ENCODE data around the gene ISM2. TPM values are rescaled to one million over a fixed set of nuclear protein-coding genes. Genes with fewer than 3 reads are reported as not detected.

The ISM2 gene
- polyA plus RNA-seq, 10 donors, result 0.09 to 1.4 (median 0.15) TPM; not detected in 2

GRCh38 chr14:77508876-77509275 lies 10.3 kb upstream of the ISM2 start:
- no peak for DNase-seq

DNA sequence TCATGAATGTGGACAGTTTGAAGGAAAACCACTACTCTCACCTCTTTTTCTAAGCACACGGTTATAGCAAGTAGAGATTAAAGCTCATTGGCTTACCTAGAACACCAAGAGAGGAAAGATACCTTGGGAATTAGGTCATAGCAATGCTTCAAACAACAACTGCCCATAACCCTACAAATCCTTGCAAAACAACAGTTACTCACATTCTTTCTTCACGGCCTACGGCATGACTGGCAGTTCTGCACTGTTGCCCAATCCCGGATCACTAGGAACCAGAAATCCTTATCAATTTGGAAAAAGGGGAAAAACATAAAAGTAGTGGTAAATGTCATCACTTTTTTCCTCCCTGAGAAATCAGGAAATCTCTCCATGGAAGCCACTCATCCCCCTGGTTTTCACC lies 9.6 kb upstream of the ISM2 start:
- no peak for DNase-seq

GRCh38 chr14:77507762-77508161 lies 9.1 kb upstream of the ISM2 start:
- DNase-seq, result no peak

GRCh38 chr14:77505031-77505430 lies 6.4 kb upstream of the ISM2 start:
- no peak for DNase-seq

DNA sequence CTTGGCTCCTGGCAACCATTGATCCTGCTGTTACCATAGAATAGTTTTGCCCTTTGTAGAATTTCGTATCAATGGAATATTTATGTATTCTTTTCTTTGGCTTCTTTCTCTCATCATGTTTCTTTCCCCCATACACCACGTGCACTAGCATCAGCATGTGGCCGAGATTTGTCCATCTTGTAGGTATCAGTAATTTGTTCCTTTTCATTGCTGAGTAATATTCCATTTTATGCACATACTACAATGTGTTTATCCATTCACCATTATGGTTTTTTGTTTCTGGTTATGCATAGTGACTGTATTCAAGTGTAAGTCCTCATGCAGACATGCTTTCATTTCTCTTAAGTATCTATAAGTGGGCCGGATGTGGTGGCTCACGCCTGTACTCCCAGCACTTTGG lies 4.5 kb upstream of the ISM2 start:
- DNase-seq, result no peak

GRCh38 chr14:77502109-77502782 lies 3.6 kb upstream of the ISM2 start:
- no peak for DNase-seq

GRCh38 chr14:77498984-77499527 lies 440 bp upstream of the ISM2 start:
- DNase-seq, result peak in 1 of 3 donors; percentile 37

DNA sequence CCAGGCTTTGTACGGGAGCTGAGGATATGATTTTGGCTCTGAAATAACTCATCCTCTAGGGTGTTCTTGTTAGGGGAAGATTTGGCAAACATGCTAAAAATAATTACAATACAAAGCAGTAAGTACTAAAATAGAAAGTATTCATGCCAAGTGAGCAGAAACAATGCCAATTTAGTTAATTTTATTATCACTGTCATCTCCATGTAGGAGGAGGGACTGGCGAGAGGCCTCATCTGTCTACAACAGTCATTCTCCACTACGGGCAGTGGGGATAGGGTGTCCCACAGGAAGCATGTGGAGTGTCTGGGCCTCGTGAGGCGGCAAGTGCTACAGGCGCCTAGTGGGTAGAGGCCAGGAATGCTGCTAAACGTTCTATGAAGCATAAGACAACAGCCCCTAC lies 3.3 kb downstream of the ISM2 start:
- DNase-seq, result no peak

GRCh38 chr14:77491056-77491455 lies 7.6 kb downstream of the ISM2 start:
- no peak for DNase-seq

DNA sequence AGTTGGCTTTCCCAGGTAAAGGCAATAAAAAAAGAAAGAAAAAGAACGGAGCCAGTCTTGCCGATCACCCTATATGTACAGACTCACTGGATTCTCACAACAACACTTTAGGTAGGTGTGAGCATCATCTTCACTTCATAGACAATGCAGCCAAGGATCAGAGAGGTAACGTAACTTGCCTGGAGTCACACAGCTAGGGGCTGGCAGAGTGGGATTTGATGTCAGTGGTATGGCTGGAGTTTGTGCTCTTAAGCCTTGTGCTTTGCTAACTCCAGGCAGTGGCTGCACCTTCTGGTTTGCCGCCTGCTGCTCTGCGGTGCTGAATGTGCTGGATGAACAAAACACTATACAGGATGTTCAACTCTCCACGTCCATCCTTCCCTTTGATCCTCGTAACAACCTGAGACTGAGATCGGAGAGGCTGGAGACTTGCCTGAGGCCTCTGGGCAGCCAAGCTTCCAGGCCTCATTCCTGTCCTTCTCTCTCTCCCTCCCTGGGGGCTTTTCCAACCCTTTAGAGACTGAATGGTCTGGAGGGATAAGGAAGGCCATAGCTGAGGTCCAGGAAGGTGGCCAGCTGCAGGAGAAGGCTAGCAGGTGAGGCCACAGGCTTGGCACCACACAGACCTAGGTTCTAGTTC lies 8.1 kb downstream of the ISM2 start:
- no peak for DNase-seq

GRCh38 chr14:77489041-77489440 lies 9.6 kb downstream of the ISM2 start:
- no peak for DNase-seq

GRCh38 chr14:77488558-77488957 lies 10.1 kb downstream of the ISM2 start:
- DNase-seq, result no peak

DNA sequence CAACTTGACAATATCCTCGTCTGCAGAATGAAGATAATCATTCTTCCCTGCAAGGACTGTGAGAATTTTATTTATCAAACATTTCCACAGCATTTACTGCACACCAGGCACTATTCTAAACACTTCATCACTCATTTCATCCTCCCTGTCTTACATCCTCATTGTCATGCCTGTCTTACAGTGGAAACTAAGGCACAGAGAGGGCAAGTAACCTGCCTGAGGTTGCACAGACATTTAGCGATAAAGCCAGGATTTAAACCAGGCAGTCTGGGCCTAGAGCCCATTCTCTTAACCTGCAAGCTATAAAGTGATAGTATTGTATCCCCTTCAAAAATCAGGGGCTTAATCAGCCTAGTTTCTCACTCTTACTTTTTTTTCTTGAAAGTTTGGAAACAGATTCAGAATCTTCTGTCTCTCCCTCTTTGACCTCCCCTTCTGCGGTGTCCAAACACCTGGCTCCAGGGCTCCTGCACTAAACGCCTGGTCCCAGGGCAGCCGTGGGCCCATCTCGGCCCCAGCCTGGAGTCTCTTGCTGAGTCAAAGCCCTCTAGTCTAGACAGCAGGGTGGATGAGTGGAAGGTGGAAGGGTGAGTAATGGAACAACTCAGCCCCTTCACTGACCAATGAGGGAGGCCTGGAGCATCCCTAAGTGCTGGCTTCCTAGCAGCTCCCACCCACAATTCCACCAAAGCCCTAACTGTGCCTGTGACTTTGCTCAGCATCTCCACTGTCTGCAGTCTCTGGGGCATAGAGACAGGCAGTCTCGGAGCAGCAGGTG lies 12.5 kb downstream of the ISM2 start:
- DNase-seq, result peak in 1 of 3 donors; percentile 8

DNA sequence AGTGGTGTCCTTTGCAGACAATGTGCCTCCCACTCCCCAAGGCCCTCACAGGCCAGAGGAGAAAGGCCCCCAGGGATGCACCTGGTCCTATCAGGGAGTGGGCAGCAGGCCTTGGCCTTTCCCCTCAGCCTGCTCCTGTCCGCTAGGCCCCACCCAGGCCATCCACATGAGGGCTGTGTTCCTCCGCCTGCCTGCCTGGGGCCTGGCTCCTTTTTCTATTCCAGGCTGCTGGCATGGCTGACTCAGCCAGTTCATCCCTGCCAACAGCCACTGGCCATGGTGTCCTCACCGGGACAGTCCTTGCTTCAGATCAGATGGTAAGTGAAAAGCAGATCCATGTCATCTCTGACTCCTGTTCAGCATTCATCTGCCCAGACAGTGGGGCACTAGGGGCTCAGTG lies 13.4 kb downstream of the ISM2 start:
- DNase-seq, result no peak

DNA sequence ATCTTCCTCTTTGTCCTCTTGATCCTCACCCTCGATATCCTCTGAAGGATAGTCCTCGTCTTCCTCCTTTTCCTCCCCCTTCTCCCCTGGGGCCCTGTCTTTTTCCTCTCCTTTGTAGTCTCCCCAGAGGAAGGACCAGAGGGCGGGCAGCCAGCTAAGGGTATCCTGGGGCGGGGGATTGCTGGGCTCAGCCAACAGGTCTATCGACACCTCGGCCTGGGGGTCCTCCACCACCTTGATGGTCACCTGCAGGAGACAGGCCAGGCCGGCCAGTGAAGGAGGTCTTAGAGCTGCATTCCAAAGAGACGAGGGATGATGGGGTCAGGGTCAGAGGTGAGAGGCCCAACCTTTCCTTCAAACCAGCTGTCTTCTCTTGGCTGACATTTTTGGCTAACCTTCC lies 16.2 kb downstream of the ISM2 start:
- no peak for DNase-seq

GRCh38 chr14:77478796-77479195 lies 19.8 kb downstream of the ISM2 start:
- DNase-seq, result no peak

DNA sequence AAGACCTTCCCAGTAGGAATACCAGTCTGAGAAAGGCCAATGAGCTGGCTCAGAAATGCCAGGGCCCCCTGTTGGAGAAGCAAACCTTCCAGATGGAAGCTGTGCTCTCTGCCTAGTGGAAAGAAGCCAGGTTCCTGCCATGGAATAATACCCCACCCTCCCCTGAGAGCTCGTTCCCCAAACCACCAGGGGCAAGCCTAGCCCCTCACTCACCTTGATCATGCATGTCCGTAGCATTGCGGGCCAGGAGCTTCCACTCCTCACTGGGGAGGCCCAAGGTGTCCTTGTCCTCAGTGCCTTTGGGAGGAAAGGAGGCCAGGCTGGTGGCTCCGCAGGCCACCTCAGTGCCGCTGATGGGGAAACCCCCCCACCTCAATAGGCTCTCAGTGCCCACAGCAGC lies 20.6 kb downstream of the ISM2 start:
- DNase-seq, result no peak

DNA sequence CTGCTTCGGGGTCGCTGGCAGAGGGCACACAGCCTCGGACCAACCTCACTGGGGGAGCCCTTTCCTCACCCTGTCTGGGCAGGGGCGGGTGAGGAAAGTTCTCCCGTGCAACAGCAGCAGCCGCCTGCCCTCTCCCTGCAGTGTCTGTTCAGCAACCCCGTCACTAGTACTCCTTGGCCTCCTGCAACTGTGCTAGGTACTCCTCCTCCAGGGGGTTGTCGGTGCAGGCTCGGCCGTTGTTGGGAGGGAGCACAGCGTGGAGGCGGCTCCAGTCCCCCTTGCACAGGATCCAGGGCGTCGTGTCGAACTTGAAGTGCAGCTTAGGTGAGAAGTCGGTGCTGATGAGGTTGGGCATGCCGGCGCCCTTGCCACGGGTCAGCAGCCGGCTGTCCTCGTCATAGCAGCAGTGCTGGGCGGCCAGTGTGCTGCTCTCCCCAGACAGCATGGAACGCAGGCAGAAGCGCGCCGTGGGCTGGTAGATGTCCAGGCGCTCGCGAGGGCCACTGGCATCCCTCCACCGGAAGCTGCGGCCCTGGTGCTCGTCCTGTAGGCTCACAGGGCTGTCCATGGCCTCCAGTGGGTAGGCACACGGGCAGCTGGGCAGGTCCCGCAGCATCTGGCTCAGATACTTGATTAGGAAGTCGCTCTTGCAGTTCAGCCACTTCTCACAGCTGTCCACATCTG lies 23.0 kb downstream of the ISM2 start:
- DNase-seq, result no peak

DNA sequence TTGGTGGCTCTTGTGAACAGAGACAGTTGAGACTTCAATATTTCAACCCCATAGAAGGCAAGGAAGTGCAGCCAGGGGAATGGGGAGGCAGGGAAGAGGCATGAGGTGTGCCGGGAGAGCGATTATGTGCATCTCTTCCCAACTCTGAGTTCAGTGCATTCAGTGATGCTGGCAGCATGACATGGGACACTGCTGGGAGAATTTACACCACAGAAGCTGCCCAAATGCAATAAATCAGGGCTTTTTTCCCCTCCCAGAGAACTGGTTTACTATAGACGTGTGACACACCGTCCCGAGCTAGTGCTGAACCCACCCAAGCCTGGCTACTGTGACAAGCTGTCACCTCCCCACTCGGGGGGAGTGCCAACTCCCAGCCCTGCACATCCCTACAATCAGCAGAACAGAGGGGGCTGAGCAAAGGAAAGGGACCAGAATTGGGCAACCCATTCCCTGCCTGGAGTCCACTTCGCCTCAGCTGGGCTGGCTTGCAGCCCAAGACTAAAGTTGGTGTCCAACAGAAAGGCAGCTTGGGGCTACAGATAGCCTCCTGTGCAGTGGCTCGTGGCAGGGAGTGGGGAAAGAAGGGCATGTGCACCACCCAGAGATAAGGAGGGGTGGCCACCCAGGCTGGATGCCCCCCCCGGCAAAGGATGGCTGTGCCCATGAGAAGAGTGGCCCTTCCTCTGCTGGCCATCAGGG lies 24.0 kb downstream of the ISM2 start:
- peak in 1 of 3 donors; percentile 37 for DNase-seq

- DNase-seq, result no peak
These were observed 24.7 kb downstream of the ISM2 start for GRCh38 chr14:77473921-77474320.

DNA sequence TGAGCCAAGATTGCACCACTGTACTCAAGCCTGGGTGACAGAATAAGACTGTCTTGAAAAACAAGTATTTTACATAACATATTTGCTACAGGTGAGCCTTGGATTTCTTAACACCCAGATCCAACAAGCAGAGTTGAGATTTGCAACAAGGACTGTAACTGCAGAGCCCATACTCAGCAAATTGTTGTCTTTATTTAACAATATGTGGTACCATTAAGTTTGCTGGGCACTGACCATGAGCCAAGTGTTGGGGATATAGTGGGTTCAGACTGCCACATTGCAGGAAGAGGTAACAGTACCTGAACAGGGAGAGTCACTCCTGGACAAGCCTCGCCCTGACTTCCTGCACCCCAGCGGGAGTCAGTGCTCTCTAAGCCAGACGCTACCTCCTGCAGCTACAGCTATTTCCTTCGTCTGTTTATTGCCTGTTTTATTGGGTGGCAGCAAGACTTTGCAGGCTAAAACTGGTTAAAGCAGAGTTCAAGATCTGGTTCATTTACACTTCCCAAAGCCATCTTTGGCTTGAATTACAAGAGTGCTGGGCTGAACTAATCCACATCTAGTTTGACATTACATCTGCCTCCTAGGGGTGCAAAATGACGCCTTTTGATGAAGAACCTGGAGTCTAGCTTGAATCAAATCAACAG lies 28.3 kb downstream of the ISM2 start:
- DNase-seq, result no peak
